ENCODE results near the gene PORCN. TPM values are rescaled to one million over a fixed set of nuclear protein-coding genes. Genes with fewer than 3 reads are reported as not detected.

The PORCN gene
- total and polyA plus RNA-seq, 9 of the 15 experiments (the other 6 are each of a cell fraction or from before 2014, with no cell fraction given), result 0.34 to 5.1 (median 2.8) TPM

GRCh38 chrX:48521353-48522243, 12.8 kb downstream of the PORCN start, which contains the start of gene EBP (continued):
- TF ChIP-seq CCNT2 (IDR thresholded peaks at IDR 0.05; ENCODE audit: borderline replicate concordance, extremely low read depth, insufficient read length, low read depth, low read length) (peak; percentile 24), NR2C2 (CRISPR knock-in tag; IDR thresholded peaks at IDR 0.05) (no peak), NR2C2 (tag; IDR thresholded peaks at IDR 0.05) (peak; percentile 43; the same call in 1 of the 2 replicates), HMBOX1 (IDR thresholded peaks at IDR 0.05) (peak; percentile 70; the same call in 1 of the 2 replicates), XRCC5 (IDR thresholded peaks at IDR 0.05; ENCODE audit: low read depth, low read length) (0 out of 2 replicates have a peak, but pooled peaks have one; percentile 3), POLR2AphosphoS2 (IDR thresholded peaks at IDR 0.05; ENCODE audit: low read length) (peak; percentile 36; the same call in 1 of the 2 replicates), HNRNPLL (IDR thresholded peaks at IDR 0.05; ENCODE audit: low read depth, low read length, poor library complexity, severe bottlenecking) (peak; percentile 29), PML (IDR thresholded peaks at IDR 0.05; ENCODE audit: low read length) (peak; percentile 34; the same call in 1 of the 2 replicates), RBBP5 (IDR thresholded peaks at IDR 0.05; ENCODE audit: borderline replicate concordance, insufficient read depth, low read length, poor library complexity, severe bottlenecking) (peak; percentile 27), HDAC2 (IDR thresholded peaks at IDR 0.05) (peak; percentile 30; the same call in 1 of the 2 replicates), ASH1L (IDR thresholded peaks at IDR 0.05; ENCODE audit: borderline replicate concordance, low read depth, partially characterized antibody) (peak; percentile 73), KLF1 (tag; IDR thresholded peaks at IDR 0.05) (no peak), RBFOX2 (IDR thresholded peaks at IDR 0.05; ENCODE audit: low read depth, low read length) (peak; percentile 92), BRD9 (IDR thresholded peaks at IDR 0.05; ENCODE audit: low read depth, partially characterized antibody) (peak; percentile 23), ZNF764 (CRISPR knock-in tag; IDR thresholded peaks at IDR 0.05; ENCODE audit: low read depth) (no peak), SP1 (CRISPR knock-in tag; IDR thresholded peaks at IDR 0.05) (peak; percentile 72), CREM (IDR thresholded peaks at IDR 0.05; ENCODE audit: low read depth) (peak; percentile 40; the same call in 1 of the 2 replicates), MLX (CRISPR knock-in tag; conservative IDR thresholded peaks at IDR 0.05) (no peak), ZKSCAN3 (CRISPR knock-in tag; IDR thresholded peaks at IDR 0.05) (no peak), CBX5 (IDR thresholded peaks at IDR 0.05; ENCODE audit: borderline replicate concordance, low read depth) (no peak), RB1 (IDR thresholded peaks at IDR 0.05; ENCODE audit: low read depth) (peak; percentile 23; the same call in 1 of the 2 replicates), SMARCA4 (IDR thresholded peaks at IDR 0.05) (peak; percentile 50; the same call in 1 of the 2 replicates)
- TF ChIP-seq, protein P1, sequence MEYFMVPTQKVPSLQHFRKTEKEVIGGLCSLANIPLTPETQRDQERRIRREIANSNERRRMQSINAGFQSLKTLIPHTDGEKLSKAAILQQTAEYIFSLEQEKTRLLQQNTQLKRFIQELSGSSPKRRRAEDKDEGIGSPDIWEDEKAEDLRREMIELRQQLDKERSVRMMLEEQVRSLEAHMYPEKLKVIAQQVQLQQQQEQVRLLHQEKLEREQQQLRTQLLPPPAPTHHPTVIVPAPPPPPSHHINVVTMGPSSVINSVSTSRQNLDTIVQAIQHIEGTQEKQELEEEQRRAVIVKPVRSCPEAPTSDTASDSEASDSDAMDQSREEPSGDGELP (CRISPR knock-in tag; IDR thresholded peaks at IDR 0.05; ENCODE audit: borderline replicate concordance), result peak; percentile 53; the same call in 1 of the 2 replicates
- TF ChIP-seq, protein P2, sequence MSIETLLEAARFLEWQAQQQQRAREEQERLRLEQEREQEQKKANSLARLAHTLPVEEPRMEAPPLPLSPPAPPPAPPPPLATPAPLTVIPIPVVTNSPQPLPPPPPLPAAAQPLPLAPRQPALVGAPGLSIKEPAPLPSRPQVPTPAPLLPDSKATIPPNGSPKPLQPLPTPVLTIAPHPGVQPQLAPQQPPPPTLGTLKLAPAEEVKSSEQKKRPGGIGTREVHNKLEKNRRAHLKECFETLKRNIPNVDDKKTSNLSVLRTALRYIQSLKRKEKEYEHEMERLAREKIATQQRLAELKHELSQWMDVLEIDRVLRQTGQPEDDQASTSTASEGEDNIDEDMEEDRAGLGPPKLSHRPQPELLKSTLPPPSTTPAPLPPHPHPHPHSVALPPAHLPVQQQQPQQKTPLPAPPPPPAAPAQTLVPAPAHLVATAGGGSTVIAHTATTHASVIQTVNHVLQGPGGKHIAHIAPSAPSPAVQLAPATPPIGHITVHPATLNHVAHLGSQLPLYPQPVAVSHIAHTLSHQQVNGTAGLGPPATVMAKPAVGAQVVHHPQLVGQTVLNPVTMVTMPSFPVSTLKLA (conservative IDR thresholded peaks at IDR 0.05), result peak in 1 of 2 experiments; percentile 64; a peak in 2 of 4 replicates
